Islet of Langerhans (tissue), 1 donor: Measurements from ENCODE around the gene ENPP1.
A peak's percentile ranks its signal among the peaks of the same experiment; 100 is the strongest.

ENCODE experiments used
- FAIRE-seq: peaks from one replicate; lab custom pipeline; 2011; peaks lifted over from hg19 to GRCh38; lab: Jason Lieb, UNC

ENPP1 gene

GRCh38 chr6:131787079-131787478, 20.7 kb upstream of the ENPP1 start:
- FAIRE-seq, result peak; percentile 21

- no peak for FAIRE-seq
These were observed 19.8 kb upstream of the ENPP1 start for GRCh38 chr6:131787766-131788712.

GRCh38 chr6:131789219-131789618, 18.6 kb upstream of the ENPP1 start:
- FAIRE-seq, result no peak

DNA sequence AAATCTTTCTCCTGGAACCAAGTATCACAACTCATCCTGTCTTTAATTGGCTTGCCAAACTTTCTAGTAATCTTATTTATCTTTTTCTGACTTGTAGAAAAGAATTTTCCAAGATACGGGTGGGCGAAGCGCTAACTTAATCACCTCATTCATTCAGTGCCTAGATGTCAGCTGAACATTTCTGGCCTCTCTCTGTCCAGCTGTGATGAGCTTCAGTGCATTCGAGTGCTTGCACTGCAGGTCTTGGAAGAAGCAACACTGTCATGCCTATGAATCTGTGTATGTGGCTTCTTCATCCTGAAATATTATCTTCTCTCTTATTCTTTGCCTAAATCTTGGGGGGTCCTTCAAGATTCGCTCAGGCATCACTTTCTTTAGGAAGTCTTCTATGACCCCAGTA, 16.3 kb upstream of the ENPP1 start:
- FAIRE-seq, result no peak

GRCh38 chr6:131792091-131792496, 15.7 kb upstream of the ENPP1 start:
- FAIRE-seq, result no peak

DNA sequence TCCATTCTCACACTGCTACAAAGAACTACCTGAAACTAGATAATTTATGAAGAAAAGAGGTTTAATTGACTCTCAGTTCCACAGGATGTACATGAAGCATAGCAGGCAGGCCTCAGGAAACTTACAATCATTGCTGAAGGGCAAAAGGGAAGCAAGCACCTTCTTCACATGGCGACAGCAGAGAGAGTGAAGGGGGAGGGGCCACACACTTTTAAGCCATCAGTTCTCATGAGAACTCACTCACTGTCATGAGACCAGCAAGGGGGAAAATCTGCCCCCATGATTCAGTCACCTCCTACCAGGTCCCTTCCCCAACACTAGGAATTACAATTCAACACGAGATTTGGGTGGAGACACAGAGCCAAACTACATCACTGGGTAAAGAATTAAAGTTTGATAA, 12.5 kb upstream of the ENPP1 start:
- FAIRE-seq, result no peak

- no peak for FAIRE-seq
These were observed 5.5 kb upstream of the ENPP1 start for GRCh38 chr6:131802347-131802746.

DNA sequence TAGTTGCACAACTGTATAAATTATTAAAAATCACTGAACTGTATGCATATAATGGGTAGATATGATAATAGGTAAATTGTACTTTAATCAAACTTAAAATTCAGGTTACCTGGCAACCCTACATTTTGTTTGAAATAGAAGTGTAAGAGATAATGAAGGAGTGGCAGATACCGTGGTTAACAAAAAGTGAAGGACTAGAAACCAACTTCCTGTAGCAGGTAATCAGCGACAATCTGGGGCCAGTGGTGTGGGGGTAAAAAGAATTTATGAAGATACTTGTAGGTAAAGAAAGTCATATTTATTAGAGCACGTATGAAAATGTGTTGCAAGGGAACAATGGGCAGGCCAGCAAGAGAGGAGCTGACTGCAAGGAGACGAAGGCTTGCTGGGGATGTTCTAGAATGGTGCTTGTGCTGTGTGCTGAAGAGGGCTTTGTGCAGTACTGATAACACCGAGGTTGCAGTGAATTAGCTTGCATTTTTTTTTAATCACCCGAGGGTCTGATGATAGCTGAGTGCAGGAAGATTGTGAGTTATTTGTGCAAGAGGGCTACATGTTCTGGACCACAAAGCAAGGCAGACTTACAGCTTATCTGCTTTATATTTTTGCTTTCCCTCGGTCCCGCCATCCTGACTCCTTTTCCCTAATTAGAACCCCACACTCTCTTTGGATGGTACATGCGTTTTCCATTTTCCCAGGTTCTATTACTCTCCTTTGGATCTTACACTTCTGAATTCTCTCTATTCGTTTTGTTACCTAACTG, 4.6 kb upstream of the ENPP1 start:
- no peak for FAIRE-seq

GRCh38 chr6:131804131-131804530, 3.7 kb upstream of the ENPP1 start:
- no peak for FAIRE-seq

- no peak for FAIRE-seq
These were observed 538 bp upstream of the ENPP1 start for GRCh38 chr6:131807321-131807643.

DNA sequence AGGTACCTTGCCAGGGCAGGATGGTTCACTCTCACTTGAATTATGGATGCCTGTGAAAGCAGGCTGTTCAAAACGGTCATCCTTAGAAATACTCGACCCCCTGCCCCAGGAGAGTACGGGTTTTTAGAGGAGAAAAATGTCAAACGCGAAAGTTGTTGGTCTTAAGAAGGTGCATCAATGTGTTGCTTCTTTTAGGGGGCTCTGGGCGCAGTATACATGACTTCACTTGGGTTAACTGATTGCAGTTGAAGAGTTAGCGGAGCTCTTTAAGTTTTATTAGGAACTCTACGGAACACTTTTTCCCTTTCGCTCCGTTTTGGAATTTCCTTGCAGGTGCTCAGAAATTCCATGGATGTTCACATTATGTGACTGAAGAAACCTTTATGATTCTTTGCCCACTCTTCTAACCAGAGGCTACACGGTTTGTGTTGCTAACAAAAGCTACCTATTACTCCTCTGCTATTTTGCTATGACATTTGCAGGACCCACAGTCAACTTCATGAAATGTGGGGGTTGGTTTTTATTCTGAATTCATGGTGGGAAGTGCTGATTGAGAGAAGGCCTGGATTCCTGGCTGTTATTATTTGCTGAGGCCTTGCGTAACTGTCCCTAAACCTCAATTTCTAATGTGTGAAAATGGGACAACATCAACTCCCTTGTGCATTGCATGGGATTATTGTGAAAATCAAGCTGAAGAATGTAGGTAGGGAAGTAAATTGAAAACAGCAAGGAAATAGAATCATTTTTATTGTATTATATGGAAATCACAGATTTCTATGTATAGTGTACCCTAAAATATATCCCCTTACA, 845 bp downstream of the ENPP1 start:
- no peak for FAIRE-seq

- FAIRE-seq, result no peak
These were observed 3.7 kb downstream of the ENPP1 start for GRCh38 chr6:131811500-131811899.

- no peak for FAIRE-seq
These were observed 6.2 kb downstream of the ENPP1 start for GRCh38 chr6:131813991-131814390.

DNA sequence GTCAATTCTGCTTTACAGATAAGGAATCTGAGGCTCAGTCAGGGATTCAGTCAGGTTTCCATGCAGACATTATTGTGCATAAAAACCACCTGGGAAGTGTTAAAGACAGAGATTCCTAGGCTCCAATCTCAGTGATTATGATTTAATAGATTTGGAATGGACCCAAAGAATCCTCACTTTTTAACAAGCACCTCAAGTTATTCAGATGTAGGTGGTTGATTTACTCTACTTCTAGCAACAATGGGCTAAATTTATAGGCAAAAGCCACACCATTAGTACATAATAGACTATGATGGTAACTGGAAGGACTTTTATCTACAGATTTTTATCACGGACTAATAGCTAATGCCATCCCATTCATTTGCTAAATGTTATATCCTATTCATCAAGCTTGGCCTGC, 9.0 kb downstream of the ENPP1 start:
- FAIRE-seq, result no peak

DNA sequence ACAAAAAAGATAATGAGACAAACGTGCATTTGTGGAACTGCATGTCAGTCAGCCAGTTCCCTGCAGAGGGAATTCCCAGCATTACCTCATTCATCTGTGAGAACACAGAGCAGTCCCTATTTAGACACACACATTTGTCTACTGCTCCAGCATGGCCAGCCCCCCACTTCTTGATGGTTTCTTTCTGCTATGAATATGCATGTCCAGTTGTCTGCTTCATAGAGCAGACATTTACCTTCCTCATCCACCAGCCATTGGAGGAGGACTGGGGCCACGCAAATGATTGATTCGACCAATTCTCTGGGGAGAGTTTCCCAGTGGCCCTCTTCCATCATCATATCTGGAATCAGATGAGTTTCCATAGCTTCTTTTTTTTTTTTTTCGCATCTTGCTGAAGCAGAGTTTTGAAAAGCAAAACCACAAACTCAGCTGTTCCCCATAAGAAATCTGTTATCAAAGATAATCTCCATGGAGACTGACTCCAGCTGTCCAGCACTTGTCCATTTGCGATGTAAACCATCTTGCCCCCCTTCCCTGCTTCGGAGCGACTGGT, 11.8 kb downstream of the ENPP1 start:
- FAIRE-seq, result peak; percentile 82

- no peak for FAIRE-seq
These were observed 13.4 kb downstream of the ENPP1 start for GRCh38 chr6:131821010-131821807.

GRCh38 chr6:131822119-131822518, 14.3 kb downstream of the ENPP1 start:
- FAIRE-seq, result no peak

GRCh38 chr6:131823276-131823902, 15.6 kb downstream of the ENPP1 start:
- no peak for FAIRE-seq

GRCh38 chr6:131825946-131826345, 18.1 kb downstream of the ENPP1 start:
- FAIRE-seq, result peak; percentile 94

GRCh38 chr6:131828080-131828479, 20.3 kb downstream of the ENPP1 start:
- no peak for FAIRE-seq

DNA sequence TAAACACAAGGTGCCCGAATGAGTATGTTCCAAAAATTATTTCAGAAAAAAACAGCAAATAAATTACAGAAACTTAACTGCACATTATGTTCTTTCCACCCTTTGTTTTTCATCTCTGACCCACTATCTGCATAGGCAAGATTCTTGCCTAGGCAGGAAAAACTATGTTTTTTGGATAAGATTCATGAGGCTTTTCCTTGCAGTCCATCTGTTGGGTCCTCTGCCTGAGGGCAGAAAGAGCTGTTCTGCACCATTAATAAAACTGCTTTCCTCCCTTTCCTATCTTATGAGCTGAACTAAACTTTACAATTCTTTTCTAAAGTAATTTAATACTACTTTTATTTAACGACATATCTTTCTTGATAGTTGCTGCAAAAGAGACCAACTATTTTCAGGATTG, 21.1 kb downstream of the ENPP1 start:
- FAIRE-seq, result no peak
